ENCODE measurements around the gene PLA2G6.

GRCh38 chr22:38070250-38070921 is 111.2 kb downstream of the PLA2G6 start:
- TF ChIP-seq POLR2A (IDR thresholded peaks at IDR 0.05; ENCODE audit: low read depth, low read length) (no peak), POU2F2 (IDR thresholded peaks at IDR 0.05; ENCODE audit: low read depth, low read length) (no peak), TAF1 (IDR thresholded peaks at IDR 0.05; ENCODE audit: low read depth, low read length) (no peak), POLR2AphosphoS5 (IDR thresholded peaks at IDR 0.05; ENCODE audit: low read depth, low read length) (no peak)
